ENCODE measurements around the gene SLC25A19.
A peak's percentile ranks its signal among the peaks of the same experiment; 100 is the strongest.
"Not testable (repeated sequence)": the region's sequence is repeated elsewhere in the genome, so short reads cannot be mapped to it uniquely, and the experiment has no call there.

SLC25A19 gene

DNA sequence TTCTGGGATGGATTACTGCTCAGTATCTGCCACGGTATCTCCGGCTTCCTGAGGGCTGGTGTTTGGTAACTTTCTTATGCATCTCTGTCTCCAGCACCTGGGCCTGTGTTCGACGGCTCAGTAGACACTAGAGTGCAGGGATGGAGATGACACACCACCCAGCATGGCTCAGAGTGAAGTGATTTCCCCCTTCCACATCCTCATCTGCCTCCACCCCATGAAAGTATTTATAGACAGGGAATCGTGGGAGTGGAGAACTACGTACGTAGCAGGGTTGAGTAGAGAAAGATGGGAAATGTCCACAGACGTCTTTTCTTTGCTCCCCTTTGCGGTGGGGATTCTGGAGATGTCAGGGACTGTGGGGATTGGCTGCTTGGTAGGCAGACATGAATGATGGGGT lies 11.8 kb upstream of the SLC25A19 start:
- DNase-seq: no peak

DNA sequence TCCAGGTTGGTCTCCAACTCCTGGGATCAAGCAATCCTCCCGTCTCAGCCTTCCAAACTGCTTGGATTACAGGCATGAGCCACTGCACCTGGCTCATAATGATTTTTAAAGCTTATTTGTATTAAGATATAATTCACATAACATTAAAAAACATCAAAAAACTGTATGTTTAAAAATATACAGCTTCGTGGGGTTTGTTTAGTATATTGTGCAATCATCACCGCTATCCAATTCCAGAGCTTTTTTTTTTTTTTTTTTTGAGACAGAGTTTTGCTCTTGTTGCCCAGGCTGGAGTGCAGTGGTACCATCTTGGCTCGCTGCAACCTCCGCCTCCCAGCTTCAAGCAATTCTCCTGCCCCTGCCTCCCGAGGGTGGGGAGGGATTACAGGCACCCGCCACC lies 11.0 kb upstream of the SLC25A19 start:
- DNase-seq: no peak

DNA sequence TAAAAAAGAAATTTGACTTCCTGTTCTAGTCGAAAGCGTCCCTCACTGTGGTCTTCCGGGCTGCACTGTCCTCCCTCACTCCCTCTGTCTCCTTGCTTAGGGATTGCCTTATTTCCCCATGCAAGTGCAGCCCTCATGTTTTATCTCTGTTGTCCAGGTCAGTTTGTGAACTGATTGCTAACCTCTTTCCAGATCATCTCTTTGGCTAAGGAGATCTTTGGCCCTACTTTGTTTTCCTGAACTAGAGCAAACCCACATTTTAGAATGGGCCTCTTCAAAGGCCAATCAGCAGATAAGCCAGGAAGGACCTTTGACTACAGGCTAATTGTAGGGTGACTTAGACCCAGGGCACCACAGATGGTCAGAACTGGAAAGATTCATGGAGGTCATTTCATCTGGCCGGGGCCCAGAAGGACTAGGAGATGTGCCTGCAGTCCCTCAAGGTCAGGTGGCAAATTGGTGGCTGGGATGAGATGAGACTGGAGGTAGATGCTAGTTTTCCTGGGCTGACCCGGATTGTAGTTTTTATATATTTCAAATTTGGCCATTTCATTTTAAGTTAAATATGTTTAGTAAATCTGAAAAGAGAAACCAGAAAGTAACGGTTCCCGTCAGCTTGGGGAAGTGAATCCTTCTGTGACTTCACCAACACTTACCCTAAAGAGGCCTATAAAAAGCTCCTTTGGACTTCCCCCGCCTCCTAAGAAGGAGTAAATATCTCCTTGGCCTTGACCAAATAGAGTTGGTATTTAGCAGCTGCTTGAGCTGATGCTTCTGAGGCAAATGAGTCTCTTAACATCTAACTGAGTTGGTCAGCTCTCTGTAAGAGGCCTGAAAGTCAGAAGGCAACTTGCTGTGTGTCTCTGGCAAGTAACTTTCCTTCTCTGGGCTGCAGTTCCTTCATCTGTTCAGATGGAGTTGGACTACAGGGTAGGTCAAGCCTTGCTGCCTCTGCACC lies 6.2 kb upstream of the SLC25A19 start:
- DNase-seq: no peak

DNA sequence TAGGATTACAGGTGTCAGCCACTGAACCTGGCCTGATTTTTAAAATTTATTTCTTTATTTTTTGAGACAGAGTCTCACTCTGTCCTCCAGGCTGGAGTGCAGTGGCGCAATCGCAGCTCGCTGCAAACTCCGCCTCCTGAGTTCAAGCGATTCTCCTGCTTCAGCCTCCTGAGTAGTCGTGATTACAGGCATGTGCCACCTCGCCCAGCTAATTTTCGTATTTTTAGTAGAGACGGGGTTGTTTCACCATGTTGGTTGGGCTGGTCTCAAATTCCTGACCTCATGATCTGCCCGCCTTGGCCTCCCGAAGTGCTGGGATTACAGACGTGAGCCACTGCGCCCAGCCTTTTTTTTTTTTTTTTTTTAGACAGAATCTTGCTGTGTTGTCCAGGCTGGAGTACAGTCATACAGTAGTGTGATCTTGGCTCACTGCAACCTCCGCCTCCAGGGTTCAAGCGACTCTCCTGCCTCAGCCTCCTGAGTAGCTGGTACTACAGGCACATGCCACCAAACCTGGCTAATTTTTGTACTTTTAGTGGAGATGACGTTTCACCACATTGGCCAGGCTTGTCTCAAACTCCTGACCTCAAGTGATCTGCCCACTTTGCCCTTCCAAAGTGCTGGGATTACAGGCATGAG lies 3.7 kb upstream of the SLC25A19 start:
- not testable (repeated sequence) for DNase-seq

DNA sequence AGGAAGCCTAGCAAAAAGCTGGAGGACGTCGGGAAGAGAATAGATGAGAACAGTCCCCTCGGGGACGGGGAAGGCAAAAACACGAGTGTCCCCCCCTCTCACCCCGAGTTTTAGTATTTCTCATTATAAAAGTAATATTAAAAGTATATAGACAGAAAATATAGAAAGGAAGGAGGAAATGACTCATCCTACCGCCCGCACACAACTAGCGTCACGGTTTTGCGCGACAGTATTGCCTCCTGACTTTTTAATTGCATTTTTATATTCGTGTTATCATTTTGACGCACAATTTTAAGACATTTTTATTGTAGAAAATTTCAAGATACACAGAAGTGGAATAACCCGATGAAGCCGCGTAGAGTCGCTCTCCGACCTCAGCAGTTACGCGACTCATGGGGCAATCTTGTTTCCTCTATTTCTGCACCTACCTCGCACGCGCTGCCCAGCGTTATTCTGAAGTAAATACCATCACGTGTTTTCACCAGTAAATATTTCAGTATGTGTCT lies 652 bp upstream of the SLC25A19 start:
- no peak for DNase-seq

DNA sequence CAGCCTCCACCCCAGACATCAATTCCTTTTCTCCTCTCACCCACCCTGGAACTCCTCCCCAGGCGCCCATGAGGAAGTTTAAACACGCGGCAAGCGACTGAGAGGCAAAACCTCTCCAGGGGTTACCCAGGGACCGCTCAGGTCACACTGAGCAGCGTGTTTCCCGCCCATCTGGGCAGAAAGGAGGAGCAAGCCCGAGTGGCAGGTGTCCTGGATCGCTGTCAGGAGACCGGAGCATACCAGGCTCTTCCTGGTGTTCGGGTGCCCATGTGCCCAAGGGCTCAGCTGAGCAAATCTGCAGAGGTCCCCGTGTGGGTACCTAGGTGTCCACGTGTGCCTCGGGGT lies 491 bp downstream of the SLC25A19 start:
- no peak for DNase-seq

DNA sequence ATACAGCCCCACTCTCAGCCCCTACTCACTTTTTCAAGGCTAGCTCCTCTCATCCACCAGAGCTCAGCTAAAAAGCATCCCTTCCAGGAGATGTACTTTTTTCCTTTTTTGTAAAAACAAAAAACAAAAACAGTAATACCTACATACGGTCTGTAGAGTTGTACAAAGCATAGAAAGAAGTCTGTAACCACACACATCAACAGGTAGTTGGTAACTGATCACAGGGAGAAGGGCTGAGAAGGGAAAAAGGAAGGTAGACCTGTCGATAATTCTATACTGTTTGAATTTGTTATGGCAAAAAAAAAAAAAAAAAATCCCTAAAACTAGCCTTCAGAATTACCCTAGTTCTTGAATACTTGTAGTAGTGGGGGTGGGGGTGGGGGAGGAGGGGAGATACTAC lies 874 bp downstream of the SLC25A19 start:
- DNase-seq: no peak

DNA sequence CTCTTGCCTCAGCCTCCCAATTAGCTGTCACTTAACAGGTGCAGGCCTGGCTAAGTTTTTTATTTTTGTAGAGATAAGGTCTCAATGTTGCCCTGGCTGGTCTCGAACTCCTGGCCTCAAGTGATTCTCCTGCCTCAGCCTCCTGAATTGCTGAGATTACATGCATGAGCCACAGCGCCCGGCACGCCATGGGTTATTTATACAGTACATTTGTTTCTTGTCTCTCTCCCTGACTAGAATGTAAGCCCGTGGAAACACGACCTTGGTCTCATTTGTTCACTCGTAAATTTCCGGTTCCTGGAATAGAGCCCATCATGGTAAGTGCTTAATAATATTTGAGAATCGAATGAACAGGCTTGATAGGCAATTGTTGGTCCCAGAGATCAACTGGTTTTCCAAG lies 2.0 kb downstream of the SLC25A19 start:
- no peak for DNase-seq

DNA sequence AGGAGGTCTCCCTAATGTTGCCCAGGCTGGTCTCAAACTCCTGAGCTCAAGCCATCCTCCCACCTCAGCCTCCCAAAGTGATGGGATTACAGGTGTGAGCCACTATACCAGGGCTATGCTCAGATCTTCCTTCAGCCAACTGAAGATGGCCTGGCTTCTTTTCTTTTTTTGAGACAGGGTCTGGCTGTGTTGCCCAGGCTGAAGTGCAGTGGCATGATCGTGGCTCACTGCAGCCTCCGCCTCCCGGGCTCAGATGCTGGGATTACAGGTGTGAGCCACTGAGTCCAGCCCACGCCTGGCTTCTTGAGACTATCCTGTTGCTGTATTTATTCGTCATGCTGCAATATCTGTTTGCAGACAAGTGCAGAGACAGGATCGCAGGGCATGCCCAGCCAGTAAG lies 4.1 kb downstream of the SLC25A19 start:
- DNase-seq: no peak

DNA sequence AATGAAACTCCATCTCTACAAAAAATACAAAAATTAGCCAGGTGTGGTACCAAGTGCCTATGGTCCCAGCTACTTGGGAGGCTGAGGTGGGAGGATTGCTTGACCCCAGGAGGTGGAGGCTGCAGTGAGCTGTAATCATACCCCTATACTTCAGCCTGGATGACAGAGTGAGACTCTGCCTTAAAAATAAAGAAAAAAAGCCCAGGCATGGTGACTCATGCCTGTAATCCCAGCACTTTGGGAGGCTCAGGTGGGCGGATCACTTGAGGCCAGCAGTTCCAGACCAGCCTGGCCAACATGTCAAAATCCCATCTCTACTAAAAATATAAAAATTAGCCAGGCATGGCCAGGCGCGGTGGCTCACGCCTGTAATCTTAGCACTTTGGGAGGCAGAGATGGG lies 9.0 kb downstream of the SLC25A19 start:
- DNase-seq: not testable (repeated sequence)

DNA sequence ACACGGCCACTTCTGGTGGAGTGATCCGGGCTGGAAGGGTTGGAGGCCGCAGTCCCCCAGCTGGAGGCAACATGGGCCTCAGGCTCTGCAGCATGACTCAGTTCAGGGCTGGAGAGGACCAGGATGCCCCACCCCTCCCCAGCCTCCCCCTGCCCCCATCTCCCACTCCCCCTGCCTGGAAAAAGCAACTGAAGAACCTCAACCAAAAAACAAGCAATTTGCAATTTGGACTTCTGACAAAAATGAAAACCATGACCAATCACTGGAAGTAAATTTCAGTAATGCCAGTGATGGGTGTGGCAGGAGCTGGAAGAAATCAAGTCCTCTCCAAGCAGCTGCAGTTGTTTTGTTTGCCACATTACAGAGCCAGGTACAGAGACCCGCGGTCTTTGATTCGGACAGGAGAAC lies 11.6 kb downstream of the SLC25A19 start:
- no peak for DNase-seq

DNA sequence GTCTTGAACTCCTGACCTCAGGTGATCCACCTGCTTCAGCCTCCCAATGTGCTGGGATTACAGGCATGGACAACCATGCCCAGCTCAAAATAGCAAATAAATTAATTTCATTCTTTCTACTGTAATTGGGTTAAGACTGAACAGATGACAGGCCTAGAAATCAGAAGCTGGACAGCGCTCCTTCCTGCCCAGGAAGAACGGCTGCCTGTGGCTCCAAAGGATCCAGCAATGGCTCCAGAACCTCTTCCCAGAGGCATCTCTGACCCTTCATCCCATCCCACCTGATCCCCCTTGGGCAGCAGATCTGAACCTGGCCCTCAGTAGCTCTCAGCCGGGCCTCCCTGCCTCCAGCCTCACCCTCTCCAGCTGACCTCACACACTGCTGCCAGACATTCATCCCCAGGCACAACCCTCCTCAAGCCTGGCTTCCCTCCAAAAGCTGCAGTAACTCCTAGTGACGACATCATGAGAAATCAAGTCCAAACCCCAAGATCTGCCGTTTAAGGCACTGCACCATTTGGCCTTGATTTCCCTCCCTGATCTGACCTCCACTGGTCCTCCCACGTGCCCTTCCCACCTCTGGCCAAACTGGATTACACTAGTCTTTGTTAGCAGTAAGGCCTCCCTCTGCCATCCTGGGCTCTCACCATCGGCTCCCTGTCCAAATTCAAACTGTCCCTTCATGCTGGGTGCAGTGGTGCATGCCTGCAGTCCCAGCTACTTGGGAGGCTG lies 15.1 kb downstream of the SLC25A19 start:
- DNase-seq: no peak

DNA sequence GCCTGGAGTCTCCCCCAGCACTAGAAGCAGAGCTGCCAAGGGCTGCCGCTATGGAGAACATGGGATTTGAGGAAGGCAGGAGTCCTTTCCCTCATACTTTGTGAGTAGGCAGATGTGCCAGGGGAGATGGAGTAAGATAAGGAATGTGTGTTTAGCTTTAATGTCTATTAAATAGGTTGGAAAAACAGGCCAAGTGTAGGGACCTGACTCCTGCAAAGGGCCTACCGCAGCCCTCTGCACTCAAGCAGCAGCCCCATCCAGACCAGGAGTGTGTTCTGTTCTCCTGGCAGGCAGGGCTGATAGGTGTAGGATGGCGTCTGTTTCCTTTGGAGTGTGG lies 16.4 kb downstream of the SLC25A19 start:
- DNase-seq: no peak

DNA sequence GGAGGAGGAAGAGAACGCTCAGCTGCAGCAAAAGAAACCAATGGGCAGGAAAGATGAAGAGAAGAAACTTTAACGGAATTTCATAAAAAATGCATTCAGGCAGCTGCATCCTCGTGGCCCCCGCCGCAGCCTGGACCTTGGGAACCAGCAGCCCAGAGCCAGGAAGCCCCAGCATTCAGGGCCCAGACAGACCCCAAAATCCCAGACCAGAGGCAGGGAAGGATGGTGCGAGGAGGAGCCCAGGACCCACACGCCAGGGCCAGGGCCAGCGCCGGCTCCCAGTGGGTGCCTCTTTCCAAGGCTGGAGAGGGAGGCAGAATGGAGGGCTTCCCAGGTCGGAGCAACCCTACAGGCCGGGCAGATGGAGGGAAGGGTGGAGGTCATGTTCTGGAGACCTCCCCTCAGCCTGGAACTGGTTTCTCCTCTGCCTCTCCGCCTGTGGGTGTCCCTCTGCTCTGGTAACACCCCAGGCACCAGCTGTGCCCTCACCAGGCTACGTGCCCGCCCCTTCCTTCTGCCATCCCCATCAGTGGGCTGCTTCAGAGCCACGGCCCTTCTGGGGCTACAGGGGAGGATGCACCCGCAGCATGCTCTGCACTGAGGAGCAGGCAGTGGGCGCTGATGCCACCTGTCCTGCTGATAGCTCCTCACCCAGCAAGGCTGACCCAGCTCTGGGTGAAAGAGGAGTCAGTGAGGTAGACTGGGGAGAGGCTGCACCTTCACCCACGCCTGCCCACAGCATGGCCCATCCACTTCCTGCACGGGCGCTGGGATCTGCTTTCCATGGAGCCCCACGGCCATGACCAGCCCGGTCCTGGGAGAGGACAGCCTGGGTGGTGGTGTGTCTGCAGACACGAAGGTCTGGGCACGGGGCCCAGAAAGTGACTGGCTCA lies 17.0 kb downstream of the SLC25A19 start:
- DNase-seq: peak; percentile 62

DNA sequence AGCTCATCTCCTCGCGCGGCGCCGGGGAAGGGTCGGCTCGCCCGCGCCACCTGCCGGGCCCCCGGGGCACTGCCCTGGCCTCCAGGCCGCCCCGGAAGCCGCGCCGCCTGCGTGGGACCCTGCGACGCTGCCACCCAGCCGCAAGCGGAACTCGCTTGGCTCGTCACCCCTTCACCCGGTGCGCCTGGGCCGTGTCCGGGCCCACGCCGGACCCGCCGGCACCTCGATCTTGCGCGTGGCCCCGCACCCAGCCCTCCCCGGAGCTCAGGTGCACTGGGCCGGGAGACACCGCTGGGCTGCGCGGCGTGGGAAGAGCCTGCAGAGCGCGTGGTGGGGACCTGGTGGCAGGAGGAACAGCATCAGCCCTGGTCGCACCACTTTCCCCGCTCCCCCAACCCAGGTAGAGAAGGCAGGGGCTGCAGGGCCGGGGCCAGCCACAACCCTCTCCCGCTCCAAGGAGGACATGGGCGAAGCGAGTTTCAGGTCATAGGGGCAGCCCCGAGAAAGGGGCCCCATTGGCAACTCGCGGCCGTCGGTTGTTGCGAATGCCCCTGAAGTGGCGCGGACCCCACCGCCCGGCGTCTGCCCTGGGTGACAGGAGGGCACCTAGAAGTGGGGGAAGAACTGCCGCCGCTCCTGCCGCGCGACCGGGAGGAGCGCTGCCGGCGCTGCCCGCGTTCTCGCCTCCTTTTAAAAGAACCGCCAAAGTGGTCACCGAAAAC lies 17.8 kb downstream of the SLC25A19 start:
- DNase-seq: peak; percentile 95

DNA sequence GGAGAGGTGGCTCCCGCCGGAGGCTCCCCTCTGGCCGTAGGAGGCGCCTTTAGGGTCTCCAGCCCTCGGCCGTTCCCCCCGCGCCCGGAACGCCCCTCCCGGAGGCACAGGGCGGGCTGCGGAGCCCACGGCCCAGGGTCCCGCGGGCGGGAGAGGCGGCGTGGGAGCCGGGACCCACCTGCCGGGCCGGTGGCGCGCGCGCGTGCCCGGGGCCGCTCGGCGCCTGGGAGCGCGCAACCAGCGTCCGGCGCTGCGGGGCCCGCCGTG lies 18.3 kb downstream of the SLC25A19 start, which contains the start of gene MIF4GD:
TSS of gene MIF4GD (minus strand) at position 266 of the 267 bp plus-strand sequence. CDS start 1,036 bp downstream, outside the sequence.
- no peak for DNase-seq

DNA sequence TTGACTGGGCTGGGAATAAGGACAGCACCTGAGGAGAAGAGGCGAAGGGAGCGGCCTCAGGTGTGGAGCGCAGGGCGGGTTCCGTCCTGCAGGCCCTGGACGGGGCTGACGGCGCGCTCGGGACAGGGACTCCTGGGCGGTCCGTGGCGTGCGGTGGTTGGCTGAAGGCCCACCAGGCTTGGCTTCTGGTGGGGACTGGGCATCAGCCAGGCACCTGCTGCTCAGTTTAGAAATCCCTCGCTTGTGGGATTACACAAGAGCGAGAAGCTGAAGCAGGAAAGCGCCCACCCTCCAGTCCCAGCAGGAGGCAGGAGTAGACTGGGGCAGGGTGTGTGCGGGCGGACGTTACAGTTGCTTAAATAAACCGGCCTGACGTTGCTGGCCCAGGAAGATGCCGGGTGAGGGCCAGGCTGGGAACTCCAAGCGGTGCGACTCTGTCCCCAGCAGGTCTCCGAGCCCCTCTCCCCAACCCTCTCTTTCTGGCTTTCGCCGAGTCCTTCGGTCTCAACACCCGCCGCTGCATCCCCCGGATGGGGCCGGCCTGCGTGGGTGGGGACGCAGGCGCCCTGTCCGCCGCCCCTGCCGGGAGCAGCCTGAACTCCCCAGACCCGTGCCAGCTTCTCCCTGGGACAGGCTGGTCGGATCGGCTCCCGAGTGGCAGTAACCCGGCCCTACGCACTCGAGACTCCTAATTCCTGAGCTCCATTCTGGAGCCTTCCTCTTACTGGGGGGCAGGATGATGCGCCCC lies 18.8 kb downstream of the SLC25A19 start:
- DNase-seq: peak; percentile 89

DNA sequence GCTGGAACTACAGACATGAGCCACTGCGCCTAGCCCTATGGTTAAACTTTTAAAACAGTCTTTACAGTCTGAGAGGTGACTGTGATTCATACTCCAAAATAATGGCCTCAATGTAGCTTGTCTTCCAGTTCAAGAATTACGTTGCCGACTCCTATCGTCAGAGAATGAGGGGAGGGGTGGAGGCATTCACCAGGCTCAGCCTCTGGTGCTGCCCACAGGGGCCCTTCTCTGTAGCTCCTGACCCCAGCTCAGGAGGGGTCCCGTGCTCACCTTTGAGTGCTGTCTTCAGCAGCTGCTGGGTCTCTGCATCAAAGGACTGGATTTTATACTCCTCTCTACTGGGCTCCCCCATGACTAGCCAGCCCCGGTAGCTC lies 19.4 kb downstream of the SLC25A19 start:
- DNase-seq: no peak

DNA sequence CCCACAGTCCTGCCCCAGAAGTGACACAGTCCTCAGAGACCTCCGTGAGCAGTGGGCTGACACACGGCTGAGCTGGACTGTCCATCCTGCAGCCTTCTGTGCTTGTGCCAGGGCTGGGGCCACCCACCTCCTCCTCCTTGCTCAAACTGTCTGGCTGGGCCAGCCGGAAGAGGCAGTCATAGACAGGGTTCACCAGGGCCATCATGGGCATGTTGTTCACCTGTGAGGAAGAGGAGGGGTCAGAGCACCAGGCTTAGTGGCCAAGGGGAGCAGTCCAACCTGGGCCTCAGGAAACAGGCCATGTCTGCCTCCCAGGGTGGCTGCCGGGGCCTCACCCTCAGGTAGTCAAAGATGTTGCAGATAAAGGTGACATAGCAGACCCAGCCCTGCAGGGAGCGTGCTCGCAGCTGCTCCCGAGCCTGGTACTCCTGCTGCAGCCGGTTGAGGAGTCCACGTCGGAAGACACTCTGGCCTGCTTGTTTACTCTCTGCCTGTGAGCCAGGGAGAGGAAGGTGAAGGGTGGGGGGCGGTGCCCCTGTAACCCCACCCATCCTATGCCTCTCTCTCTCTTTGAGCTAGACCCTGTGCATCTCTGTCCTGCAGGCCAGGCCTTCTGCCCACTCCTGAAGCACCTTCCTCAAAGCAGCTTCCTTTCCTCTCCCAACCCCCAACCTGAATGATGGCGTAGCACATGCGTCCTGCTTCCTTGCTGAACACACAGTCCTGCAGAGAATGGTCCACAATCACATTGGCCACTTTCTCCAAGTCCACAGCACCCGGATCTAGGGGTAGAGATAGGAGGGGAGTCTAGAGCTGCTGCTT lies 21.6 kb downstream of the SLC25A19 start:
- no peak for DNase-seq

DNA sequence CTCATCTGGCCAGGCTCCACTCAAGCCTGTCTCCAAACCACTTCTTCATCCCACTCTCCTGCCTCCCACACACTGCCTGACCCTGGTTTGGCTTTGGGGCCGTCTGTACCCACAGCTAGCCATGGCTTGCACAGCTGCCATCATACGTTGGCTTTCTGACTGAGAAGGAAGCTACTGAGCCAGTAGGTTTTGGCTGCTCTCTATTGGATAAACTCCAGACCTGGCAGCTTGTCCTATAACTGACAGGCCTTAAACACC lies 22.2 kb downstream of the SLC25A19 start:
- DNase-seq: no peak

All from activated CD8-positive, alpha-beta memory T cell treated with anti-CD3 and anti-CD28 coated beads for 24 hours (primary cell).